SK-N-SH (cell line): ENCODE measurements around the gene ATP11A.

Experiments
- EP300 ChIP-seq, 2 experiments: IDR thresholded peaks; 2 replicates each; pipeline versions ENCODE4 v1.4.0 to v1.6.1; 2012; ENCODE audit warnings: borderline replicate concordance in 1 of 2, low read depth in 1 of 2, low read length in 1 of 2
- EZH2phosphoT487 ChIP-seq: fragments of 200-600 bp; sonication (generic); IDR thresholded peaks from 2 replicates; pipeline ENCODE4 v1.6.1; 2017; ENCODE audit warnings: low read depth, mixed run types, mild to moderate bottlenecking, antibody characterized with exemption, moderate library complexity, borderline replicate concordance
- NRF1 ChIP-seq: IDR thresholded peaks from 2 replicates; pipeline ENCODE4 v1.6.1; 2012; ENCODE audit warnings: low read depth, mild to moderate bottlenecking, low read length
- POLR2AphosphoS5 ChIP-seq: IDR thresholded peaks from 2 replicates; pipeline ENCODE4 v1.6.1; 2012; ENCODE audit warnings: low read depth, low read length
- TAF1 ChIP-seq: IDR thresholded peaks from 2 replicates; pipeline ENCODE4 v1.6.1; 2012; ENCODE audit warnings: low read depth, mild to moderate bottlenecking, low read length, moderate library complexity, borderline replicate concordance
- TF ChIP-seq, protein P1 (sequence below): fragments of 200-600 bp; sonication (generic); IDR thresholded peaks from 2 replicates; pipeline ENCODE4 v1.6.1; 2017; ENCODE audit warnings: antibody characterized with exemption, mild to moderate bottlenecking, moderate library complexity
- TF ChIP-seq, protein P2 (sequence below): IDR thresholded peaks from 2 replicates; pipeline ENCODE4 v1.6.1; 2012; ENCODE audit warnings: mild to moderate bottlenecking, low read depth, low read length, moderate library complexity

DNA sequence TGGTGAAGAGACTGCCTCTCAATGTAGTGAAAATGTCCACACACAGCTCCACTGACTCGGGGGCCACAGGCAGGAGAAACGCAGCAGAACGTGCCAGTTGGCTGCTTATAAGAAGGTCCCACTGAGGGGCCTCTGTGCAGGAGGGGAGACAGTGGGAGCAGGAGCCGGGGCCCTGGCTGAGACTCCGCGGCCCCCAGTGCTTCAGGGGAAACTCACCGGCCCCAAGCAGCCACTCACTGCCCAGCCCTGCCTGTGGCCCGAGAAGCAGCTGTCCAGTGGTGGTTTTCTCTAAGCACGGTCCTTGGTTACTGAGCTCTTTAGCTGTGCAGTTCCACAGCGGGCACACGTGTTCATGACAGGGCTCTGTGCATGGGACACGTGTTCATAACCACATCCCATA lies 187.2 kb downstream of the ATP11A start:
- TF ChIP-seq, protein P1, sequence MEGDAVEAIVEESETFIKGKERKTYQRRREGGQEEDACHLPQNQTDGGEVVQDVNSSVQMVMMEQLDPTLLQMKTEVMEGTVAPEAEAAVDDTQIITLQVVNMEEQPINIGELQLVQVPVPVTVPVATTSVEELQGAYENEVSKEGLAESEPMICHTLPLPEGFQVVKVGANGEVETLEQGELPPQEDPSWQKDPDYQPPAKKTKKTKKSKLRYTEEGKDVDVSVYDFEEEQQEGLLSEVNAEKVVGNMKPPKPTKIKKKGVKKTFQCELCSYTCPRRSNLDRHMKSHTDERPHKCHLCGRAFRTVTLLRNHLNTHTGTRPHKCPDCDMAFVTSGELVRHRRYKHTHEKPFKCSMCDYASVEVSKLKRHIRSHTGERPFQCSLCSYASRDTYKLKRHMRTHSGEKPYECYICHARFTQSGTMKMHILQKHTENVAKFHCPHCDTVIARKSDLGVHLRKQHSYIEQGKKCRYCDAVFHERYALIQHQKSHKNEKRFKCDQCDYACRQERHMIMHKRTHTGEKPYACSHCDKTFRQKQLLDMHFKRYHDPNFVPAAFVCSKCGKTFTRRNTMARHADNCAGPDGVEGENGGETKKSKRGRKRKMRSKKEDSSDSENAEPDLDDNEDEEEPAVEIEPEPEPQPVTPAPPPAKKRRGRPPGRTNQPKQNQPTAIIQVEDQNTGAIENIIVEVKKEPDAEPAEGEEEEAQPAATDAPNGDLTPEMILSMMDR = no peak
- TF ChIP-seq EP300 (IDR thresholded peaks at IDR 0.05; ENCODE audit: borderline replicate concordance in 1 of 2, low read depth in 1 of 2, low read length in 1 of 2) (no peak), POLR2AphosphoS5 (no peak), TAF1 (no peak), EZH2phosphoT487 (no peak), NRF1 (no peak)
- TF ChIP-seq, protein P2, sequence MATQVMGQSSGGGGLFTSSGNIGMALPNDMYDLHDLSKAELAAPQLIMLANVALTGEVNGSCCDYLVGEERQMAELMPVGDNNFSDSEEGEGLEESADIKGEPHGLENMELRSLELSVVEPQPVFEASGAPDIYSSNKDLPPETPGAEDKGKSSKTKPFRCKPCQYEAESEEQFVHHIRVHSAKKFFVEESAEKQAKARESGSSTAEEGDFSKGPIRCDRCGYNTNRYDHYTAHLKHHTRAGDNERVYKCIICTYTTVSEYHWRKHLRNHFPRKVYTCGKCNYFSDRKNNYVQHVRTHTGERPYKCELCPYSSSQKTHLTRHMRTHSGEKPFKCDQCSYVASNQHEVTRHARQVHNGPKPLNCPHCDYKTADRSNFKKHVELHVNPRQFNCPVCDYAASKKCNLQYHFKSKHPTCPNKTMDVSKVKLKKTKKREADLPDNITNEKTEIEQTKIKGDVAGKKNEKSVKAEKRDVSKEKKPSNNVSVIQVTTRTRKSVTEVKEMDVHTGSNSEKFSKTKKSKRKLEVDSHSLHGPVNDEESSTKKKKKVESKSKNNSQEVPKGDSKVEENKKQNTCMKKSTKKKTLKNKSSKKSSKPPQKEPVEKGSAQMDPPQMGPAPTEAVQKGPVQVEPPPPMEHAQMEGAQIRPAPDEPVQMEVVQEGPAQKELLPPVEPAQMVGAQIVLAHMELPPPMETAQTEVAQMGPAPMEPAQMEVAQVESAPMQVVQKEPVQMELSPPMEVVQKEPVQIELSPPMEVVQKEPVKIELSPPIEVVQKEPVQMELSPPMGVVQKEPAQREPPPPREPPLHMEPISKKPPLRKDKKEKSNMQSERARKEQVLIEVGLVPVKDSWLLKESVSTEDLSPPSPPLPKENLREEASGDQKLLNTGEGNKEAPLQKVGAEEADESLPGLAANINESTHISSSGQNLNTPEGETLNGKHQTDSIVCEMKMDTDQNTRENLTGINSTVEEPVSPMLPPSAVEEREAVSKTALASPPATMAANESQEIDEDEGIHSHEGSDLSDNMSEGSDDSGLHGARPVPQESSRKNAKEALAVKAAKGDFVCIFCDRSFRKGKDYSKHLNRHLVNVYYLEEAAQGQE = no peak
